HL-60/S4 treated with retinoic acid at 250 ng/mL for 4 days and 3 days (cell line): ENCODE data around the gene CLSTN2.

Source experiments
- in situ Hi-C: fragments of 300-500 bp; cut with MboI; formaldehyde crosslinking; loops from 2 replicates; pipeline ENCODE4 v1.7.0; 2022; ENCODE audit warnings: low sequenced_read_pairs

CLSTN2 gene

GRCh38 chr3:140089403-140090072, 154.6 kb downstream of the CLSTN2 start:
- in situ Hi-C loops = no loop called here

- in situ Hi-C loops = no loop called here
Observed at GRCh38 chr3:140091143-140091542, 156.2 kb downstream of the CLSTN2 start.

DNA sequence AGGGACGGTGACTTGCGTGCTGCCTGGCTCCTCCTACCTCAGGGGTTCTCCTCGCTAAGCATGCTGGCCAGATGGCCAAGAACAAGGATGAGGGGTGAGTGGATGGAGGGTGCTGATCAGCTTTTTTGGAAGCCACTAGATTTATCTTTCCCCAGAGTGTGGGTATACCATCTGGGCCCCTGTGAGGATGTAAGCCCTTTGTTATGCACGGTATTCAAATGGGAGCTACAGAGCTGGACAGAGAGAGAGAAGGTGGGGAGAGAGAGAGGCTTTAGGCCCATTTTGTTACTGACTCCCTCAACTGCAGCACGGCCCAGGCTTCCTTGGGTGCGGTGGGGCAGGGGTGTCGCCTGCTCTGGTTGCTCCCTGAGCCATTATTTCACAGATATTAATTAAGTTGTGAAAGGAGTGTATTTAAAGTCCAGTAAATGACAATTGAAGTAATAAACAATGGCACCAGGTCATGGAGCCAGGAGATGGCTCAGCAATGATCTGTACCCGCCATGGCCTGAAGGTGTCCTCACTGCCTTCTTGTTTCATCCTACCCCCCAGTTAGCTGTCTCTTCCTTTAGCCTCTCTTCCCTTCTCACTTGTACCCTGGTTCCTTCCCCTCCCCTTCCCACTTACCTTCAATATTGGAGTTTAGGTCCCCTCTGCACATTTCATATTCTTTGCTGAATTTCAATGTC, 158.0 kb downstream of the CLSTN2 start:
- in situ Hi-C loops = no loop called here

DNA sequence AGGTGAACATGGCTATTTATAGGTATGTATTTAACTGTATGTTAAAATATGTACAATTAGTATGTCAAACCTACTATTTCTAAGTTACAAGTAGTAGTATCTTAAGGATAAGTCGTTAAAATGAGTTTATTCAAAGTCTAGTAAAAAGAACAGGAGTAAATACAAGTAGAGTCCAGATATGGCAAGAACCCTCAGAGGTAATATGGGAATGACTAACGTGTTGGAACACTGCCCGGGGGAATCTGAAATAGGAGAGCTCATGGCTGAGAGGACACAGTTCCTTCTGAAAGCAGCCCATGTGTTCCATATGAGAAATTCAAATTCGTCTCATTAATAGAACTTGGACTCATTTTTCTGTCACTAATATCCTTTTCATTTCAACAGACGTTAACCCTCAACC, 158.8 kb downstream of the CLSTN2 start:
- in situ Hi-C loops = no loop called here

DNA sequence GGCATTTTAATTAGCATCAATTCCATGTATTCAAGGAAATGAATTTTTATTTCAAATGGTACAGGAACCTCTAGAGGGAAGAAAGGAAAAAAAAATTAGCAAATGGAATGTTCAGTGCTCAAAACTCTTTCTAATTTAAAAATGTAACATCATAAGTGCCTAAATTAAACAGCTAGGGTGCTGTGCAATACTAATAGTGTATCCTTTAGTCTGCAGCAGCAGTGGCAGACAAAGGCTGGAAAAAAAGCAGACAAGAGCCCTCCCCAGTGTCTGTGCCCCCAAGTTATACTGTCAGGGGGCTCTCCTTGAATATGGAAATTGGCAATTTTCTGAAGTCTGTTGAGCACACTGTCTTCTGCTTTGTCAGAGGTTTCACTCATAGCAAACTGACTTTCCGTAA, 159.5 kb downstream of the CLSTN2 start:
- in situ Hi-C loops = no loop called here

GRCh38 chr3:140096037-140096436, 161.1 kb downstream of the CLSTN2 start:
- in situ Hi-C loops = no loop called here

DNA sequence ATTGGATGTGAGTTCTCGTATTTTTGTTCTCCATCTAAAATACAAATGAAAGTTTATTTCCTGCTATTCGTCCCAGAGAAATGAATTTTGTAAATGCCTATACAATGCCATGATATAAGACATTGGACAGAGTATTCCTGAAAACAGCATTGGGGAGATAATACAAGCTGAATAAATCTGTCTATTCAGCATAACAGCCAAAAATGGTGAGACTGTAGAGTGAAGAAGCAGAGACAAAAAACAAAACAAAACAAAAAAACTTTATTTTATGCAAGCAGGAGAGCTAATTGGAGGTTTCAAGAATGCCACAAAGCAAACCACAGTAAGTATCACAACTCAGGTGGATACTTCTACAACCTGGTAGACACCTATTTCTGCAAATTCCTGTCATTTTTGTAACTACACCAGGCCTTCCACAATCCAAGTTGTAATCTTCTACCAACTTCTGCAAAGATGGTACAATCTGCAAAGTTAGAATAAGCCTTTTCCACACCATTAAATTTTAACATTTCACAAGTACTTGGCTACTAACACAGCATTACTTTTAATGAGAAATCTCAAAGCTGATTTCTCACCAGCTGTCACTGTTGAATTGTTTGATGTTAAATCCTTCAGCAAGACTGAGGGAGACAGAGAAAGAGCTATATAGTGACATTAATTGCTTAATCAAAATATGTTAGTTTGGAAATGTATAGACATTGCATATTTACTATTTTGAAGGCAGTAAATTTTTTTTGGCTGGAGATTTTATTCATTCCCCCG, 163.1 kb downstream of the CLSTN2 start:
- in situ Hi-C loops = no loop called here

DNA sequence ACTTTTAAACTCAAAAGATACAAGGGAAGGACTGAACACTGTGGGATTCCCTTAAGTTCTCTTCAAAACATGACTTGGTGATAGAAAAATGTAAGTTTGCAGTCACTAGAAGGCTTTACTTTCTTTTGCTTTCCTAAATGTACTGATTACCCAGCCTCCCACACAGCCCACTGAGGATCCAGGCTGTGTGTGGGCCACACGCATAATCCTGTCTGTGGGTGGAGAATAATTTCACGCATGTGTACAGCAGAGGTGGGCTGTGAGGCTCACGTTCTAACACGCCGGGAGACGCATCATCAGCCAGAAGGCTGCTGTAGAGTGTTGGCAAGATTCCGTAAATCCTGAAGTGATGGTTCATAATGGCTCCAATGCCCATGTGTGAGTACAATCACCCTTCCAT, 165.5 kb downstream of the CLSTN2 start:
- in situ Hi-C loops = no loop called here

DNA sequence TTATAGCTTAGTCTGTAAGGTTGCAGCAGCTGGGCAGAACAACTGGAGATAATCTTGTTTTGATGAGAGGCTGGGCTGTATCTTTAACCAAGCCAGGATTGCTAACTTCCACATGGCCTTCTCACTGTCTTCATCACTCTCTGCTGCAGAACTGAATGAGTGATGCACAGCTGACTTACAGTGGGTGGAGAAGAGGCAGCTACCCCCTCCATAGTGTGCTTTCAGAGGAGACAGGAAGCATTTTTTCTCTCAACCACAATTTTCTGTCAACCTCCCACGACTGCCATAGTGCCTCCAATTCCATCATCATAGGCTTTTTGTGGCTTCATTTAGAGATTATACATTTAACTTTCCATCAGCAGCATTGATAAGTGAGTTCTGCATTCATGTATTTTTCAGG, 168.2 kb downstream of the CLSTN2 start:
- in situ Hi-C loops = no loop called here

DNA sequence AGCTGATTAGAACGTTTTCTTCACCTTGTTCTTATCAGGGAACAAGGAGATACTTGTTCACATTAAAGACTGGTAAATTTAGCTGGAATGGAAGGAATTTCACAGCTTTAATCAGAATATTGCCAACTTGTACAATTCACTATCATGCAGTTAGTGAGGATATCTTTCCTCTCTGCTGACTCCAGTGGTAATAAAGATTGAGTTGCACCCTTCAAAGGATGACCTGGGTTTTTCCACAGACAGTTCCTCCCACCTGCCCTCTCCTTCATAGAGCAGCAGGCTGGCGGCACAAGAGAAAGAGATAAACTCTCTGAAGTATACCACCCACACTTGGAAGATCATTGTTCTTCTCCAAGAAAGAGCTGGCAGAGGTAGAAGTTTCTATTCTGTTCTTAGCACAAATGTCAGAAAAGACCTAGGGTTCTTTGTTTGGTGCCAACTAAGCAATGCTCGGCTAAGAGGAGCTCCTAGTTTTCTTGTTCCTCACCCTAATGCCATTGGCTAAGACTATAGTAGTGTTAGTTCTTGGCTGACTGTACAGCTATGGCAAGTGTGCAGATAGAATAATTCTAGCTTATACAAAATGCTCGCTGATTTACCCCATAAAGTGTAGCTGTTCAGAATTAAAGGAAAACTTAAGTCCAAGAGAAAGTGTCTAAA, 169.1 kb downstream of the CLSTN2 start:
- in situ Hi-C loops = no loop called here

GRCh38 chr3:140113996-140114788, 179.2 kb downstream of the CLSTN2 start:
- in situ Hi-C loops = no loop called here

GRCh38 chr3:140114789-140115080, 179.8 kb downstream of the CLSTN2 start:
- in situ Hi-C loops = no loop called here

GRCh38 chr3:140117096-140117526, 182.1 kb downstream of the CLSTN2 start:
- in situ Hi-C loops = no loop called here

DNA sequence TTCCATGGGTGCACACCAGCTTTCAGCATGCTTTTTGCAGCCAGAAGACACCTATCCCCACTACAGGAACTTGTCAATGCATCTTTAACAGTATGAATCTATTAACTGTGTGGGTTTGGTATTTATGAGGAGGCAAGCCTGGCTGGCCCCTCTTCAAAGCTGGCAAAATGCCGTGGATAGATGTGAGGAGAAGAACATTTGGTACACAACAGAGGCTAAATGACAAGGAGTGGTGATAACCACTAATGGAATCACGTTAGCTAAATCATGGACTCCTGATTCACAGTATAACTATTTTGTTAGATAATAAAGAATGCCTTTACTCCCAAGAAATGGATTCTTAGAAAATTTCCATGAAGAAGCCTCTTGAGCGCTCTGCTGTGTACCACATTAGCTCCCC, 187.2 kb downstream of the CLSTN2 start:
- in situ Hi-C loops = no loop called here

GRCh38 chr3:140128217-140128616, 193.2 kb downstream of the CLSTN2 start:
- in situ Hi-C loops = no loop called here

- in situ Hi-C loops = no loop called here
Observed at GRCh38 chr3:140128631-140129030, 193.6 kb downstream of the CLSTN2 start.

GRCh38 chr3:140129768-140130284, 194.8 kb downstream of the CLSTN2 start:
- in situ Hi-C loops = no loop called here

- in situ Hi-C loops = no loop called here
Observed at GRCh38 chr3:140131895-140132294, 196.9 kb downstream of the CLSTN2 start.

- in situ Hi-C loops = no loop called here
Observed at GRCh38 chr3:140134231-140134965, 199.4 kb downstream of the CLSTN2 start.

DNA sequence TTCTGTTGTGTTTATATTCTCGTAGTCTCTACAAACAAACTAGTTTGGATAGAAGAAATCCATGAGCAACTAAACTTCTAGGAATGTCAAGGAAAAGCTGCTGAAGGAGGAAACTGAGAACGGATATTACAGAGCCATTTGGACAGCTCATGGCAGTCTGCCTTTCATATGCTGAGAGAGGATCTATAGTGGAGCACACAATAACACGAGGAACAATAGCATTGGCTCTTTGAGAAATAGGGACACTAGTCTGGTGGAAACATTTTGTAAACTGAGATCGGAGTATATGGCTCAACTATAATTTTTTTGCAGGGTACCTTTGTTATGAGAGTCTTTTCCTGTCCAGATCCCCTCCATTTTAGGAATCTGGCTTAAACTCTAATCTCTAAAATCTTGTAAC, 200.5 kb downstream of the CLSTN2 start:
- in situ Hi-C loops = no loop called here
